EH (cell line): ENCODE results near the gene CPNE9.

Source experiments
- DNase-seq: peaks from one replicate; pipeline ENCODE4 v3.0.0-alpha.2; 2015; ENCODE audit warnings: low read depth

CPNE9 gene

DNA sequence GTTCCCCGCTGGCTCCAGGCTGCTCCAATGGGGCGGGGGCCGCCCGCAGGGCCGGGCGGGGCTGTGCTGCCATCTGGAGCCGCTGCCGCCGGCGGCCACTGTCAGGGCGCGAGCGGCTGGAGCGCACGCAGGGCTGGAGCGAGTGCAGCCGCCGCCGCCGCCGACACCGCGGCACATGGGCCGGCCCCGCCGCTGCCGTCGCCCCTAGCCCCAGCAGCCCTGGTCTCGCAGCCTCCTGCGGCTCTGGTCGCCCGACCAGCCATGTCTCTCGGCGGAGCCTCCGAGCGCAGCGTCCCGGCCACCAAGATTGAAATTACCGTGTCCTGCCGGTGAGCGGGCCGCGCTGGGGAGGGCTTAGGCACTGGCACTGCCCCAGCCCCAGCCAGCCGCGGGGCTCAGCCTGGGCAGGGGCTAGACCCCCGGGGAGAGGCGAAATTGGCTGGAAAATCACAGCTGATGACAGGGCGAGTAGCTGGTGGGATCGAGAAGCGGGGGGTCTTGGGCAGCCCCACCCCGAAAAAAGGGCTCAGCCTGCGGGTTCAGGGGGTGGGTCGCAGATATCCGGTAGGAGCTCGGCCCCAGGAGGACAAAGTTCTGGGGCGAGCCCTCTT, at the start of gene CPNE9:
CPNE9 (plus strand) TSS at position 98 of the 611 bp plus-strand sequence; CDS start at position 262, 164 bp downstream.
- DNase-seq, result no peak

DNA sequence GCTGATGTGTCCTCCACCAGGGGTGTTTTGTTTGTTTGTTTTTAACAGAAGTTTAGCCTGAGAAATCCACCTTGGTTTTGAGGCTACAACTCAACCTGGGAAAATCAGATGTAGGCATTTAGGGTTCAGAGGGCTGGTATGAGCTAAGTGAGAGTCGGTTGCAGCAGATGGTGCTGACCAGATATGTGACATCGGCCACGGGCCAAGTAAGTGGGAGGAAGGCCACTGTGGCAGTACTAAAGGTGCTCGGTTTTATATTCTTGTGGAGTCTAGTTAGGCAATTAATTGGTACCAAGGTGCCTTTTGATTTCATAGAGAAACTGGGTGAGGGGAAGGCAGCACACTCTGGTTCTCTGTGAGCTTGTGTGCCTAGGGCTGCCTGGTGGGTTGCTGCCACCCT, 43.8 kb upstream of the CPNE9 start:
- no peak for DNase-seq

DNA sequence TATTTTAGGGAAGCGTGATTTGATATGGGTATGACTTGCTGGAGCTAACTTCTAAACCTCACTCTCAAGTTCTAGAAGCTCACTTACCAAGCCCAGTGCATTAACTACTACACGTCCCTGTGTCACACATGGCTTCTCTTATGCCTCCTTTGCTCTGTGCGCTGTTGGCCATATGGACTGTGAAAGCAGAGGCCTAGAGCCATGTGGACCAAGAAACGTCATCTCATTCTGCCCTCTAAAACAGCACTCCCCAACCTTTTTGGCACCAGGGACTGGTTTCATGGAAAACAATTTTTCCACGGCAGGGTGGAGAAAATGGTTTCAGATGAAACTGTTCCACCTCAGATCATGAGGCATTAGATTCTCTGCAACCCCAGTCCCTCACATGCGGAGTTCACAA, 42.7 kb upstream of the CPNE9 start:
- no peak for DNase-seq

DNA sequence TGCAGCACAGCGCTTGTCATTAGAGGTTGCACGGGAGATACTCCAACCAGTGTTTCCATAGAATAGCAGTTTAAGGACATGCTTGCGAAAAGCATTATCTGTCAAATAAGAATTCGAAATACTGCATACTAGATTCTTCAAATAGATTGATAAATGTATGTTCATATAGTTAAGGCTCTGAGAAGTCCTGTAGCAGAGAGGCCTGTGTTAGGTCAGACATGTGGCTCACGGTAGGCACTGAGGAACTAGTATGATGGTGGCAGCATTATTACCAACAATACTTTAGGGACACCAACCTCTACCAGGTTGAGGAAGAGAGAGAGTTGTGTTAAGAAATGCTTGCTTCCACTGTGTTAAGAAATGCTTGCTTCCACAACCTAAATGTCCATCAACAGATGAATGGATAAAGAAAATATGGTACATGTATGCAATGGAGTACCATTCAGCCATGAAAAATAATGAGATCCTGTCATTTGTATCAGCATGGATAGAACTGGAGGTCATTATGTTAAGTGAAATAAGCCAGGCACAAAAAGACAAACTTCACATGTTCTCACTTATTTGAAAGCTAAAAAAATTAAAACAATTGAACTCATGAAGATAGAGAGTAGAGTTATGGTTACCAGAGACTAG, 39.4 kb upstream of the CPNE9 start:
- DNase-seq, result no peak

DNA sequence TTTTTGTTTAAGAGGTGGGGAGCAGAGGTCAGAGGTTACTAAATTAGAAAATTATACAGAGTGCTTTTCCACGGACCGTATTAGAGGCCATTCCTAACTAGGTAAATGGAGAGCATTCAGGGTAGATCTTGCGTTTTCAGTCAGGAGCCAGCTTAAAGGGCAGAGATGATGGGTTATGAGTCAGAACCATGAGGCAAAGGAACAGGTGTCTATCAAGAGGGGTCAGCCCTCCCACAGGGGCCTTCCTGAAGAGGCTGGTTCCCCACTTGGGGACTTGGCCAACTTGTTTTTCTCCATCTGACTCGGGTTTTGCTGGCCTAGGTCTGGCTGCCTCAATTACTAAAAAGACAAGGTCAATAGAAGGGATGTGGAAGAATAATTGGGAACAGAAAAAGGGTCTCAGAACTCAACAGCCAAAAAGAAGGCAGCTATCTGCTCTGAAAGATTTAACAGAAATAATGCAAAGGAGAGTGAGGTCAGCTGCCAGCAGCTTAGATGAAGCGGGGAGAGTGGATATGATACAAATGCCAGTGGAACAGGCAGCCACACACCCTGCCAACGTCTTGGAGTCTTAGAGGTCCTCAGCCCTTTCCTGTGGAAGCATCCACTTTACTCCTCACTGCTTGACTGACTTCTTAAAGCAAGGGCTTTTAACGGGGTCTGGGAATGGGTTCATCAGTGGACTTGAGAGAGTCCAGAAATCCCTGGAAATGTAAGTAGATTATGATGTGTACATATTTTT, 36.8 kb upstream of the CPNE9 start:
- no peak for DNase-seq

GRCh38 chr3:9669277-9669676, 34.4 kb upstream of the CPNE9 start:
- DNase-seq, result no peak

DNA sequence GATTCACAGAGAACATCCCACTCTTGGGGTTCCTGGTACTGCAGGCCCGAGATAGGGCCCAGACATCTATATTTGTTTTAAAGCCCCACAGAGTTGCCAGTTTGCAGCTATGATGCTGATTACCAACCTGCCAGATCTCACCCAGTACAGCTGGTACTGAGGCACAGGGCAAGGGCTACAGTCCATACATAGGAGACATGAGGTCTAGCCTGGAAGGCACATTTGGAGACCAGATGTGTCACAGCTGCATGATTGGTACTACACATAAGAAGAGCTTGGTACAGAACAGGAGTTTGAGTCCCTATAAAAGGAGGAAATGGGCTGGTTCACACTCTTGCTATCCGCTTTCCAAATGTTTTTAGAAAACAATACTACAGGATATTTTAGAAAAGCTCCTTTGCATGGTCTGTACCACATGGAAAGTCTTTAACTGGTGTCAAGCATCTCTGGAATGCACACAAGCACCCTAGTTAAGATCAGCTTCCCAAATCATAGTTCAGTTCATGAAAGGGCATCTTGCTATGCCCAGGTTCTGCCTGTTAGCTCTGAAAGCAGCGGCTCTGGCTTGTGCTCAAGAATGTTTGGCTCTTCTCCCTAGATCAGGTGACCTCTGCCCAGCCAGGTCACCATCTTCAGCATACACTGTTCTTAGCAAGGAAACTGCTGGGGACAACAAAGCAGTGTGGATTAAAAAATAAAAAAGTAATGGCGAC, 33.8 kb upstream of the CPNE9 start:
- DNase-seq, result peak; percentile 58

DNA sequence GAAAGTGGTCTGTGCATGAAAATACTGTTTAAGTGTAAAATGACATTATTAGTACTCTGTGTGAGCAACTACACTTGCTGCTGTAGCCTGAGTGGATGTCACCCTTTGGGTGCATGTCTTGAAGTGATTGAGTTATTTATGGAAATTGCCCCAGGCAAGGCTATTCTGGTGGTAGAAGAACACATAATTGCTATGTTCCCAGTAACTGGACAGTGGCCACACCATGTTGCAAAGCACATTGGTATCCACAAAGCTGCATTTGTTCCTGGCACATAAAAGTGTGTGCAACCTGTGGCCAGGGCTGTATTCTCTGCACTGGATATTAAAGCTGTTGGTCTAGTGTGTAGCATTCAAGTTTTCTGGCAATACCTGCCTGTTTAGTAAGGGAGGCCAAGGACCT, 30.6 kb upstream of the CPNE9 start:
- peak; percentile 58 for DNase-seq

DNA sequence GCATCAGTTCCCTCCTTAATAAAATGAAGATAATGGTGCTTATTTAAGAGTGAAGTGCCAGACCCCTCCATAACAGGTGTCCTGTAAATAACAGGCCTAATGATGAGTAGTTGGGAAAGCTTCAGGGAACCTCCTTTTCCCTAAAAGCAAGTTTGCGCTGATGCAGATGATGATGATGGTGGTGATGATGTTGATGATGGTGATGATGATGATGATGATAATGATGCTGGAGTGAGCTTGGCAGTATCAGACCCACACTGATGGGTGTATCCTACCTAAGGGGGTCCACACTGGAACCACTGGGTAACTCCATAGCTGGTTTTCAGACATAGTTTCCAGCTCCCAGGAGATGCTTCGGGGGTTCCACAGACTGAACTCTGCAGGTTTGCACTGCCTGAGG, 29.9 kb upstream of the CPNE9 start:
- DNase-seq, result no peak

DNA sequence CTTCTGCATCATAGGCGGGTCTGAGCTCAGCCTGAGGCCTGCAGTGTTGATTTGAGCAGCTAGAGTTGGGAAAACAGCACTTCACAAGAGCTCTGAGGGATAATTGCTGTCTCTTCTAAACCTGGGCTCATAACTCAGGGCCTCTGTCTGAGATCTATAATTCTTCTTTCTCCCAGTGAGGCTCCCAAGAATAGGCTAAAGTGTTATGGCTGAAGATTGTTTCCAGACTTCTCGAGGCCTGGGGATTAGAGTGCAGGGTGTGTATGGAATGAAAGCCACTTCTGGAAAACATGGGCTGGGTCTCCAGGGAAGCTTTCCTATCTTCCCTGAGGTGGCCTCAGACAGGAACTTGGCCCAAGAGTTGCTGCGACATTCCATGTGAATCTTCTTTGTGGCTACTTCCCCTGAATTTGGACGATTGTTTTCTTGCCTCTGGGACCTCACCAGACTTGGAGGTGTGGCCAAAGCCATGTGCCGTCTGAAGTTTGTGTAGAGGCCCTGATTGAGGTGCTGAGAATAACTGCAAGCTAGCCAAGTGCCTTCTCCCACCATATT, 27.8 kb upstream of the CPNE9 start:
- DNase-seq, result no peak

DNA sequence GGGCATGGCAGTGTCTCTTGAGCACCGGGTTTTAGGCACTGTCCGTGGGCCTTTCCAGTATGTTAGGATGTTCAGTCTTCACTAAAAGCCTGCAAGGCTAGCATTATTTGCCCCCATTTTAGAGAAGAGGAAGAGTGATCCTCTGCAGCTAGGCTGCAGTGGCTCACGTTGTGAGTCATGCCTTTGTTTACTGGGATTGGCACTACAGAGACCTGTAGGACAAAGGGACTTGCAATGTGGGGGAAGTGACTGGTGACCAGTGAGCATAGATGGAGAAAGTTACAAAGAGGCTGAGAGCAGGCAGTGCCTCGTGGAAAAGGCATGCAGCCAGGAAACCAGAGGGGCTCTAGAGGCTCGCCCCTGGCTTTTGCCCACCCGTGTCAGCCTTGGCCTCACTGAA, 26.8 kb upstream of the CPNE9 start:
- DNase-seq, result peak; percentile 13

- no peak for DNase-seq
Measured at GRCh38 chr3:9678493-9678892, 25.1 kb upstream of the CPNE9 start.

DNA sequence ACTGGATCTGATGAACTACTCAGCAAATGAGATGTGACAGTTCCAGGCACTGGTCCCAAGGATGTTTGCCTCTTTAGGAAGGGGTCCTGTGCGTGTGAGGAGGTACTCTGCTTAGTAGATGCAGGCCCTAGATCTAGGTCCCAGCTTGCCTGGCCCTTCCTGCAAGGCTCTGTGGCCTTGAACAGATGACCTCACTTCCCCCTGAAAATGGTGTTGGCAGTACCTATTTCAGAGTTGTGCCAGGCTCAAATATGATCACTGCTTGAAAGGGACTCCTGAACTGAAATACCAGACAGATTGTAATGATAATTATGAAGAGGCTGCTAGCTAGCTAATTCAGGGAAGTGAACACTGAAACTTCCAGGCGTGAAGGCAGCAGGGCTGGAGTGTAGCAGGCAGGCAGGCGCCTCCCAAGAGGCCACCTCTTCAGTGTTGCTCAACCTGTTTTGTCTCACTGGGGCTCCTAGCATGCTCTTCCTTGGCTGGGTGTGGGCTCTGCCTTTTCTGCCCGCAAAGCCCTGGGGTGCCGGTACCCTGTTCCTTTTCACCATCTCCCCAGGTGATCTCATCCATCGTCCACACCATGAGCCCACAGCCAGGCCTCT, 24.1 kb upstream of the CPNE9 start:
- no peak for DNase-seq

GRCh38 chr3:9681011-9681722, 22.5 kb upstream of the CPNE9 start:
- DNase-seq, result no peak

- no peak for DNase-seq
Measured at GRCh38 chr3:9681723-9682081, 21.9 kb upstream of the CPNE9 start.

GRCh38 chr3:9682096-9682495, 21.5 kb upstream of the CPNE9 start:
- DNase-seq, result no peak

DNA sequence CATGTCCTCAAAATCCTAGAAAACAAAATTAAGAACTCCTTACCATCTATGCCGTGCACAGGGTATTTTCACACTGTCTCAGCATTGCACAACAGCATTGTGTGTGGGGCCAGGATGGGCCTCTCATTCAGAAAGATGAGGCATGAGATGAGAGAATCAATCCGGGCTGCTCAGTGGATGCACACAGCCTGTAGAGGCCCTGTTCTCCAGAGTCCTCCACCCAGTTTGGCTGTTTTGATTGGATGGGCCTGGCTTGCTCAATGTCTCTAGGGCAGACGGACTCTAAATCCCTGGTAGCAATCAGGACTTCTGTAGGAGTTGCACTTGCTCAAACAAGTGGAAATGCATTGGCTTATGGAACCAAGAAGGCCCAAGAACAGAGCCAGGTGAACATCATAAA, 20.2 kb upstream of the CPNE9 start:
- DNase-seq, result no peak

DNA sequence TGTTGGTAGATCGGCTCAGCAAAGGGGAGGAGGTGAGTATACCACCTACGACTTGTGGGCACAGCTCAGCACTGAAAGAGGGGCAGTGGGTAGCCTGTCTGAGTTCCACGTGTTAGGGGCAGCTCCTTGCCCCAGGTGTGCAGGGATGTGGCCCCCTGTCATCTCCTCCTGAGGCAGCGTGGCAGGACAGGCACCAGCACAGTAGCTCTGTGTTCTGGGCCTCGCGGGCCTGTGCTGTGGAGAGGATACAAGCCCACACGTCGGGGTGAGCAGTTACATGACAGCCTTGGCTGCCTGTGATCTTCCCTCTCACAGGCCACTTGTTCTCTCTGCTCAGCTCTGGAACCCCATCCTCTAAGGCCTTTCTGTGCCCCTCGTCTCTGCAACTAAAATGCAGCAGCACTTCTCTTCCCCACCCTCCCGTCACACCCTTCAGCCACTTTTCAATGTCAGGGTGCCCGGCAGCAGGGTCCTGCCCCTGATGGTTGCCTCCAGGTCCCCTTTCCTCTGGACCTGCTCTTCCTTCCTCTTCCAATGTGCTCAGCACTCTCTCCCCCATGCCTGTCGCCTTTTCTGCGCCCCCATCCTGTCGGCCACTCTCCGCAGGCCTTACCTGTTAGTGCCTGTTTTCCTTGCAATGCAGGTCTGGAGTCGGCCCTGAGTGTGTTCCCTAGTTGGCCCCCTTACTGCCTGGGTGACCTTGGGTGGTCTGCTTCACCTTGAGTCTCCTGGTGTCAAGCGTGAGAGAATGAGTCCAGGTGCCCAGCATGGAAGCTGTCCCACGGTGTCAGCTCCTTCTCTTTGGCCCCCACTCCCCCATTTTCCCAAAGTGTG, 18.2 kb upstream of the CPNE9 start:
- DNase-seq, result no peak

GRCh38 chr3:9686050-9686550, 17.5 kb upstream of the CPNE9 start:
- no peak for DNase-seq

DNA sequence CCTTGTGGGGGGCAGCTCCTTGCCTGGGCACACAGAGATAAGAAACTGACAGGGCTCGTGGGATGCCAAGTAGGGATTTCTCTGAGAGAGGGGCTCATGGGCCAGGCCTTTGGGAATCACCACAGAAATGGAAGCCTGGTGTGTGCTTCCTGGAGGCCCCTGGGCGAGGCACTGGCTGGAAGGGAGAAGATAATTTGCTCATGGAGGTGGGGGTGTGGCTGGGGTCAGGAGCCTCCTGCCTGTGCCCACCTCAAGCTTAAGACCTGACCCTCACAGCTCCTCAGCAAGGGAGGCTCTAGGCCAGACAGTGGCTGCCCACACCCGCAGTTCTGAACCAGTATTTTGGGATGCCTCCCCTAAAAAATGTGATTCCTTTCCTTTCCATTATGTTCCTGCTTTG, 16.9 kb upstream of the CPNE9 start:
- no peak for DNase-seq
